Cortex of kidney (tissue), 1 donor: Measurements from ENCODE around the gene GBF1.
A peak's percentile ranks its signal among the peaks of the same experiment; 100 is the strongest.
"Not testable (repeated sequence)": the region's sequence is repeated elsewhere in the genome, so short reads cannot be mapped to it uniquely, and the experiment has no call there.

Experiments used
- DNase-seq: peaks from one replicate; lab custom pipeline; 2025; lab: John Stamatoyannopoulos, UW

The GBF1 gene, protein sequence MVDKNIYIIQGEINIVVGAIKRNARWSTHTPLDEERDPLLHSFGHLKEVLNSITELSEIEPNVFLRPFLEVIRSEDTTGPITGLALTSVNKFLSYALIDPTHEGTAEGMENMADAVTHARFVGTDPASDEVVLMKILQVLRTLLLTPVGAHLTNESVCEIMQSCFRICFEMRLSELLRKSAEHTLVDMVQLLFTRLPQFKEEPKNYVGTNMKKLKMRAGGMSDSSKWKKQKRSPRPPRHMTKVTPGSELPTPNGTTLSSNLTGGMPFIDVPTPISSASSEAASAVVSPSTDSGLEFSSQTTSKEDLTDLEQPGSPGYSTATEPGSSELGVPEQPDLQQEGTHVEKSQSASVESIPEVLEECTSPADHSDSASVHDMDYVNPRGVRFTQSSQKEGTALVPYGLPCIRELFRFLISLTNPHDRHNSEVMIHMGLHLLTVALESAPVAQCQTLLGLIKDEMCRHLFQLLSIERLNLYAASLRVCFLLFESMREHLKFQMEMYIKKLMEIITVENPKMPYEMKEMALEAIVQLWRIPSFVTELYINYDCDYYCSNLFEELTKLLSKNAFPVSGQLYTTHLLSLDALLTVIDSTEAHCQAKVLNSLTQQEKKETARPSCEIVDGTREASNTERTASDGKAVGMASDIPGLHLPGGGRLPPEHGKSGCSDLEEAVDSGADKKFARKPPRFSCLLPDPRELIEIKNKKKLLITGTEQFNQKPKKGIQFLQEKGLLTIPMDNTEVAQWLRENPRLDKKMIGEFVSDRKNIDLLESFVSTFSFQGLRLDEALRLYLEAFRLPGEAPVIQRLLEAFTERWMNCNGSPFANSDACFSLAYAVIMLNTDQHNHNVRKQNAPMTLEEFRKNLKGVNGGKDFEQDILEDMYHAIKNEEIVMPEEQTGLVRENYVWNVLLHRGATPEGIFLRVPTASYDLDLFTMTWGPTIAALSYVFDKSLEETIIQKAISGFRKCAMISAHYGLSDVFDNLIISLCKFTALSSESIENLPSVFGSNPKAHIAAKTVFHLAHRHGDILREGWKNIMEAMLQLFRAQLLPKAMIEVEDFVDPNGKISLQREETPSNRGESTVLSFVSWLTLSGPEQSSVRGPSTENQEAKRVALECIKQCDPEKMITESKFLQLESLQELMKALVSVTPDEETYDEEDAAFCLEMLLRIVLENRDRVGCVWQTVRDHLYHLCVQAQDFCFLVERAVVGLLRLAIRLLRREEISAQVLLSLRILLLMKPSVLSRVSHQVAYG (N-terminal part only)

DNA sequence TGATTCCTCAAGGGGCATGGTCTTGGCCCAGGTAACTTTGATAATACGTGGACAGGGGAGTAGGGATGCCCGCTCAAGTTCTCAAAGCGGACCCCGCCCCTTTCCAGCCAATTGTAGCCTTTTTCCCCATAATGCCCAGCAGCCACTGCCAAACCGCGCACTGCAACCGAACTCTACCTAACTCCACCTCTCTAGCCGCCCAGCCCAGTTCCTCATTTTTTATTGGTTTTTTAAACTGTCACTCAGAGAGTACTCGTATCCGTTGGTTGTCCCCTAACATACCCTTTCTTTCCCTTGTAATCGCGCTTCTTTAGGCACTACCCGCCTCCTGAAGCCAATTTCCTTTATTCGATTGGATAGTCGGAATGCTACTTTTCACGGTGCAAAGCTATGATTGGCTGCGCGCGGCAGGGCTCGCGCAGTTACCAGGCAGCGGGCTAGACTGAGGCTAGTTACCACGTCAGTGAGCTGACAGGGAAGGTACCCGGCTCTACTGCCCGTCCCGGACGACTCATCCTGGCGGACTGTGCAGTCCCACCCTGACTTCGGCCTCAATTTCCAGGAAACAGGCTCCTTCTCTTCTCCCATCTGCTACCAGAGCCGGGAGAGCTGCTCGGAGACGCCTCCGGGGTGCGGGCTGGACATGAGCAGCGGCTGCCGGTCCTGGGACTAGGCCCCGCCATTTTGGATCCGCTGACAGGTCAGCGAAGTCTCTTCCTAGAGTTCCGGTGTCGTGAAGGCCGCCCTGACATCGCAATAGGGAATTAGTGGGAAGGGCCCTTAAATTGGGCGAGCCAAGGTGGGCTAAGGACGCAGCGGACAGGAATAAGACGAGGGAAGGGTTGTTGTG lies at the start of gene GBF1:
GBF1 (plus strand) TSS at position 451 of the 850 bp plus-strand sequence. CDS start 13,407 bp downstream, outside the sequence.
- peak; percentile 24 for DNase-seq

DNA sequence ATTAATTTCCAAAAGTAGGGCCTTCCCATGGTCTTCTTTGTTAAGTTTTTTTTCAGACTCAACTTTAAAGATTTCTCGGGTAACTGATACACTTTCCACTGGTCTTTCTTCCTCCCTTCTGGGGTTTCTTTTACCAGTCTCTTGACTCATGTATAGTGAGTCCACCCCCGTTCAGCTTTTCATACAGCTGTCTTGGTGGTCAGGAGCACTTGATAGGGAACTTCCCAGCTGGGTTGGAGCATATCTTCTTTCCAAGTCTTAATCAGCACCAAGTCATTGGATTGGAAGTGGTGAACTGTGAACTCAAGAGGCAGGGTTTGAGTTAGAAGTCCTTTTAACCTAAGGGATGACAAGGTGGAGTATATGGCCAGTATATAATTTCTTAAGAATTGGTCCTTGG lies 48.4 kb upstream of the GBF1 start:
- DNase-seq = no peak

DNA sequence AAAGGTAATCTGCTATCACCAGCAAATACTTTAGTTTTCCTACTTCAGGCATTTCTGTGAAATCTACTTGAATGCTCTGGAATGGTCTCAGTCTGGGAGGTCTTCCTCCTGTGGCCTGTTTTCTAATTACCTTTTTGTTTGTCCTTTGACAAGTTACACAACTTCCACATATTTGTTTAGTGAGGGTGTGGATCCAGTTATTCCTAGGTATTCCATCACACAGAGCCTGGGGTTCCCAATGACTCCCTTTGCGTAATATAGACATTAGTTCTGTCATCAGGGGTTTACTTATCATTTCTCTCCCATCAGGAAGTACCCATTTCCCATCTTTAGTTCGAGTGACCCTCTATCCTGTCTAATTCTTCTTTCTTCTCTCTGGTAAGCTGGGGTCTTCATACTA lies 47.3 kb upstream of the GBF1 start:
- no peak for DNase-seq

DNA sequence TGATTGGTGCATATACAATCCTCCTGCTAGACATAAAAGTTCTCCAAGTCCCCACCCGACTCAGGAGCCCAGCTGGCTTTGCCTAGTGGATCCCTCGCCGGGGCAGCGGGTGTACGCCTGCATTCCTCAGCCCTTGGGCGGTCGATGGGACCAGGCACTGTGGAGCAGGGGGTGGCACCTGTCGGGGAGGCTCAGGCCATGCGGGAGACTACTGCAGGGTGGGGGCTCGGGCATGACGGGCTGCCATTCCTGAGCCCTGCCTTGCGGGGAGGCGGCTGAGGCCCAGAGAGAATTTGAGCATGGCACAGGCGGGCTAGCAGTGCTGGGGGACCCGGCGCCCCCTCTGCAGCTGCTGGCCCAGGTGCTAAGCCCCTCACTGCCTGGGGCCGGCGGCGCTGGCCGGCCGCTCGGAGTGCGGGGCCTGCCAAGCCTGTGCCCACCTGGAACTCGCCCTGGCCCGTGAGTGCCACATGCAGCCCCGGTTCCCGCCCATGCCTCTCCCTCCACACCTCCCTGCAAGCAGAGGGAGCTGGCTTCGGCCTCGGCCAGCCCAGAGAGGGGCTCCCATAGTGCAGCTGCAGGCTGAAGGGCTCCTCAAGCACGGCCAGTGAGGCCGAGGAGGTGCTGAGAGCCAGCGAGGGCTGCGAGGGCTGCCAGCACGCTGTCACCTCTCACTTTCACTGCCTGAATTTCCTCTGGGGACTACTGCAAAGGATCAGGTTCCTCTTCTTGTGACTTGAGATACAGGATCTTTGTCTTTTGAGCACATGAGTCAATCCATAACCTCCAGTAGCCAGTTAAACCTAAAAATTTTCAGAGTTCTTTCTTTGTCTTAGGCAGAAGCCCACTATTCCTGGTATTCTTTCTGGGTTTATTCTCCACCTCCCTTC lies 44.3 kb upstream of the GBF1 start:
- no peak for DNase-seq

DNA sequence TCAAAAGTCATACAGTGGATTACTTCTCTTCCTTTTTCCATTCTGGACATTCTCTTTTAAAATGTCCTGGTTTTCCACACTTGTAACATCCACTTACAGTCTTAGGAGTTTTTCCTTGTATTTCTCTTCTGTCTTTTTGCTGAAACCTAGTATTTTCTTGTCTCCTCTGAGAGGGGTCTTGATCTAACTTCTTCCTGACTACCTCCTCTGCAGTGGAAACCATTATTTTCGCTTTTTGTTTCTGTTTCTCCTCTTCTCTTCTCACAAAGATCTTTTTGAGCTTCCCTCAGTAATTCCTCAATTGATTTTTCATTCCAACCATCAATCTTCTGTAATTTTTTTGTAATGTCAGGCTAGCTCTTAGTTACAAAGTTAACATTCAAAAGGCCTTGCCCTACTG lies 42.9 kb upstream of the GBF1 start:
- DNase-seq = no peak

DNA sequence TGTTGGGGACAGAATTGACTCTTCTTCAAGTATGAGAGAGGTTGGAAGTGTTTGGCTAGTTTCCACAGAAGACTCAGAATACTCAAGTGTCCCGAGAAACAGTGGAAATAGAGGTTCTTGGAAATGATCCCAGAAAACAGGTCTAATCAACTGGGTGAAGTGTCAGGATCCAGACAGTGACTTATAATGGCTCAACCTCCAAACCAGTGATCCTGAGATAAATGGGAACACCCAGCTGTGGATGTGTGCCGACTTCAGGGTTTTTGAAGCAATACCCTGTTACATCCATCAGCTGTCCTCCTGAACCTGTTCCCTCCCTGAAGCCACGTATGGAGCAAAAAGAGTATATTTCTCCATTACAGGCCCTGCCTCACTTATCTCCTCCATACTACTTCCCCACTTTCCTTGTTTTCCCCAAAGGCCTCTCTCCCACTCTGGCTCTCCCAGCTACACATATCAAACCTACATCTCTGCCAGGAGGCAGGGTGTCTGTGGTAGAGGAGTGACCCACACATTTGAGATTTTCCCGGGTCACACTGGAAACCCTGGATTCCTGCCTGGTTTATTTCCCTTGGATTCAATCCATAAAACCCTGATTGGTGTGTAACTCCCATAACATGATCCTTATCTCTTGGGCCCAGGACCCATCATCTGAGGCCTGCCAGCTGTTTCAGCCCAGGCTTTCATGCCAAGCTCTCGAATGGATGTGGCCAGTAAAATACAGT lies 36.9 kb upstream of the GBF1 start:
- DNase-seq = no peak

DNA sequence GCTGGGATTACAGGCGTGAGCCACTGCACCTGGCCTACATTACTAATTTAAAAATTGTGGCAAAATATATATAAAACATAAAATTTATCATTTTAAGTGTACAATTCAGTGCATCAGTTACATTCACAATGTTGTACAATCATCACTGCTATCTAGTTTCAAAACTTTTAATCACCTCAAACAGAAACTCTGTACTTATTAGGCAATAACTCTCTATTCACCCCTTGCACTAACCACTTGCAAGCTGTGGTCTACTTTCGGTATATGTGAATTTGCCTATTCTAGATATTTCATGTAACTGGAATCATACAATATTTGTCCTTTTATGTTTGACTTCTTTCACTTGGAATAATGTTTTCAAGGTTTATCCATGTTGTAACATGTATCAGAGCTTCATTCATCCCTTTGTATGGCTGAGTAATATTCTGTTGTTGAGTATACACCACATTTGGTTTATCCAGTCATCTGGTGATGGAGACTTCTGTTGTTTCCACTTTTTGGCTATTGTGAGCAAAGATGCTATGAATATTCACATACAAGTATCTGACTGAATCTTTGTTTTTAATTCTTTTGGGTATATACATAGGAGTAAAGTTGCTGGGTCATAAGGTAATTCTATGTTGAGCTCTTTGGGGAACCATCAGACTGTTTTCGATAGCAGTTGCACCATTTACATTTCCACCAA lies 33.6 kb upstream of the GBF1 start:
- DNase-seq = no peak

DNA sequence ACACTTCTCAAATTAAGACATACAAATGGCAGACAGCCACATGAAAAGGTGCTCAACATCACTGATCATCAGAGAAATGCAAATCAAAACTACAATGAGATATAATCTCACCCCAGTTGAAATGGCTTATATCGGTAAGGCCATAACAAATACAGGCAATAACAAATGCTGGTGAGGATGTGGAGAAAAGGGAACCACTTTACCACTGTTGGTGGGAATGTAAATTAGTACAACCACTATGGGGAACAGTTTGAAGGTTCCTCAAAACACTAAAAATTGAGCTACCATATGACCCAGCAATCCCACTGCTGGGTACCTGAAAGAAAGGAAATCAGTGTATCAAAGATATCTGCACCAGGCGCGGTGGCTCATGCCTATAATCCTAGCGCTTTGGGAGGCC lies 31.7 kb upstream of the GBF1 start:
- not testable (repeated sequence) for DNase-seq

DNA sequence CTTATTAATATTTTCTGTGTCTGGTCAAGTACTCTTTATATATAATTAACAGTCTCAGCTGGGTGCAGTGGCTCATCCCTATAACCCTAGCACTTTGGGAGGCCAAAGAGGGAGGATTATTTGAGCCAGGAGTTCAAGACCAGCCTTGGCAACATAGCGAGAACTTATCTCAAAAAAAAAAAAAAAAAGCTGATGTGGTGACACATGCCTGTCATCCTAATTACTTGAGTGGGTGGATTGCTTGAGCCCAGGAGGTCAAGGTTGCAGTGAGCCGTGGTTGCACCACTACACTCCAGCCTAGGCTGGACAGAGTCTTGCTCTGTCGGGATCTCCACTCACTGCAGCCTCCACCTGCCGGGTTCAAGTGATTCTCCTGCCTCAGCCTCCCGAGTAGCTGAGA lies 26.0 kb upstream of the GBF1 start:
- no peak for DNase-seq

DNA sequence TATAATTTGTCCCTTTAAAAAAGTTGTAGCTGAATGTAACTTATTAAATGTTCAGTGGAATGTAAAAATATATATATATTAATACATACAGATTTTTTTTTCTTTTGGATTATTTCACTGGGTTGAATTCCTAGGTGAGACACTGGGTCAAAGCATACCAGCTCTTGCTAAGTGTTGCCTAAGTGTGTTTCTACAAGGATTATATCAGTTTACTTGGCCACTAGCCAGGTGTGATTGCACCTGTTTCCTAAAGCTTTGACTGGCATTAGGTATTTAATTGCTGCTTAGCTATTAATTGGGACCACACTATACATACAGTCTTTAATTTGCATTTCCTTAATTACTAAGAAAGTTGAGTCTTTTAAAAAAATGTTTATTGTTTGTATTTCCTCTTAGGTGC lies 24.7 kb upstream of the GBF1 start:
- DNase-seq = no peak

DNA sequence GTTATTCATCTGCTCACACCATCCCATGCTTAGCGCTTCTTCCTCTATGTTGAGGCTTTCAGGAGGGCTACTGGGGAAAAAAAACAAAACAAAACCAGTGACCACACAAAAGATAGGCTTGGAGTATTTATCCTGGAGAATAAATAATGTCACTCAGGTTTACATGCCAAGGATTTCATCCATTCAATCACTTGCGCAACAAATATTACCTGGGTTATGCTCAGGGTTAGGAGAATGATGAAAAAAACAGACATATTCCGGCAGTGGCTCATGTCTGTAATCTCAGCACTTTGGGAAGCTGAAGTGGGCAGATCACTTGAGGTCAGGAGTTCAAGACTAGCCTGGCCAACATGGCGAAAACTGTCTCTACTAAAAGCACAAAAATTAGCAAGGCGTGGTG lies 22.5 kb upstream of the GBF1 start:
- DNase-seq = no peak

DNA sequence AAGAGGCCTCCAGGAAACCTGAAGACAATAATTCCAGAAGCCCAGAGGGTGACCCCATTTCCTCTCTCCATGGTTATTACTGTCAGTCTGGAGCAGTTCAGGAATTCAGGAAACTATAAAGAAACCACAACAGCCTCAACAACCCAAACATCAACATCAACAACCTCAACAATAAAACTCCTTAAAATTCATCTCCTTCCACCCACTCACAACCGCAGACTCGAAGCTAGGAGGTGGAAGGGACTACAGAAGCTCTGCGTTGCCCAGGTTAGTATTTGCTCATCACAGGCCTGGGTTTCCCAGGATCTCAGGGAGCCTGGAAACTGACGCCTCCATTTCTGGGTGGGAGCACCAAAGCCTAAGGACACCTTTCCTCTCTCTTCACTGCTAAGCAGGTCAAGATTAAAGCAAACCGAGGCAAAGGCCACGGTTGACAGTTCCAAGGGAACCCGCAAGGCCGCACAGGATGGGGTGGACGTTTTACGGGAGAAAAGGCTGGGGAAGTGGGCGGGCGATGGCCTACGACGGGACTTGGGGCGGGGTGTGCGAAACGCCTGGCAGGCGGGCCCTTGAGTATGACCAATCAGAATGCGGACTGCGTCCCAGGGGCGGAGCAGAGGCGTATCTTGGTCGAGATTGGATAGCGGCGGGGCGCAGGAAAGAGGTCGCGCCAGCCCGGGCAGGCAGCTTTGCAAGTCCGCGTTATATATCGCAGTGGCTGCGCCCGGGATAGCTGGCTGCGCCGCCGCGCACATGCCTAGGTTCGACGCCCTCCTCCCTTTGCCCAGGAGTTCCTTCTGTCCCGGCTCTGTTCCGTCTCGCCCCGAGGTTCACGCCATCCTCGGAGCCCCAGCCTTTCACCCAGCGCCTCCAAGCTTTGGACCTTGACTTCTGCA lies 19.4 kb upstream of the GBF1 start, which contains the start of gene ELOVL3:
ELOVL3 (plus strand) TSS at position 654 of the 896 bp plus-strand sequence. CDS start 250 bp downstream, outside the sequence.
- DNase-seq = peak; percentile 35

DNA sequence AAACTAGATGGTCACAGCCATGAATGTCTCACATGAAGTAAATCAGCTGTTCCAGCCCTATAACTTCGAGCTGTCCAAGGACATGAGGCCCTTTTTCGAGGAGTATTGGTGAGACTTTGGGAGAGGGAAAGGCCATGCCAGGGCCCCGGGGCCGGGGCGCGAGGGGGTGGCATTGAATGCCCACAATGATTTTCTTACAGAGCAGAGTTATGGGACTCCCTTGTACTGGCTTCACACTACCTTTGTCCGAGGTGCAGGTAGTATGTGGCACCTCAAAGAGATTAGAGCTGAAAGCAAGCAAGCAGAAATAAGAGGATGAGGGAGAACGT lies 18.8 kb upstream of the GBF1 start:
- DNase-seq = no peak

DNA sequence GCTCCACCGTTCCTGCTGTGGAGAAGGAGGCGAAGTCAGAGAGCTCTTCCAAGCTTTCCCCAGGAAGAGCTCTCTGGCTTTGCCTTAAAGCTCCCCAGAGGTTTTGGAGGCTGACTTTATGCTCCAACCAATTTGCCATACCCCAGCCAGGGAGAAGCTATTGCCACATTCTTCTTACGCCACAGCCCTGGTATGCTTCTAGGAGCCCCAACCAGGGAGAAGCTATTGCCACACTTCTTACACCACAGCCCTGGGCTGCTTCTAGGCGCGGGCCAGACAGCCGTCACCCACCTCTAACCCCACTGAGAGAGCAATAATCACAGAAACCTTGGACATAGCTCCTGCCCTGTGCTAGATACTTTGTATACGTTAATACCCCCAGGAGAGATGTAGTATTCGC lies 18.3 kb upstream of the GBF1 start:
- DNase-seq = no peak

DNA sequence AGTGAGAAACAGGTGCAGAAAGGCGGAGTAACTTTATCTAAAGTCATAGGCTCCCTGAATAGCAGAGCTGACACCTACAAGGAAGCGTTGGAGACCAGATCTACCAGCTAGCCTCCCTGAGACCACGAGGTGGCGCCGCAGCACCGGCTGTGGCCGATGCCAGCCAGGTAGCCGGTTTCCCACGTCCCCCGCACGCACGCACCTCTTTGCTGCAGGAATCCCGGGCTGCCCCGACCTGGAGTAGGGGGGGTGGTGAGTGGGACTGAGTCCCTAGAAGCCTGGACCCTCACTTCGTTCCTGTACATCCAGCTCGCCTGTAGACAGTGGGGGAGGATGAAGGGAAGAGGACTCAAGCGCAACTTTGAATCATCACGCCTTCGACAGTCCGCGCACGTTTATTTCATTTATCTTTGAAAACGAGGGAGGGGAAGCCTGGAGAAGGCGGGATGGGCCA lies 15.5 kb upstream of the GBF1 start:
- no peak for DNase-seq

DNA sequence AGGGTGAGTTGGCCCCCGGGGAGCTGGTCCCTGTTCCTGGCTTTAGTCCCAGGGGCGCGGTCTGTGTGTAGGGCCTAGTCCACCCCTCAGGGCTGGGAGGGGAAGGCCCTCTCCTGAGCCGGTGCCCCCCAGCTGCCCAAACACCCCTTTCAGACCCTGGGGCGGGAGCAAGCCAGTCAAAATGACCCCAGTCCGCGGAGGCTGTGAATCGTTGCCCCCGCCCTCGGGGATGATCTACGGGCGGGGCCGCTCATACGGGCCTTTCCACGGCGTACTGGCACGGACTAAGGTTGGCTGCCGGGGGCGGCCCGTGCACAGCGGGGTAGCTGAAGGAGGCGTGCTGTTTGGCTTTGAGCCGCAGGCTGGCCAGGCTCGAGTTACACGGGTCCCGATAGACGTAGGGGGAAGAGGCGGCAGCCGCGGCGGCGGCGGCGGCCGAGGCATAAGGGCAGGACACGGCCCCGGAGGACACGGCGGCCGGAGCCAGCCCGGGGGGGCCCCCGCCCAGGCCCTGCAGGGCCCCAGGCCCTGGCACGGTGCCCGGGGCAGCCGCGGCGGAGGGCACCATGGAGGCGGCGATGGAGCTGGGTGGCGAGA lies 15.0 kb upstream of the GBF1 start:
- no peak for DNase-seq

DNA sequence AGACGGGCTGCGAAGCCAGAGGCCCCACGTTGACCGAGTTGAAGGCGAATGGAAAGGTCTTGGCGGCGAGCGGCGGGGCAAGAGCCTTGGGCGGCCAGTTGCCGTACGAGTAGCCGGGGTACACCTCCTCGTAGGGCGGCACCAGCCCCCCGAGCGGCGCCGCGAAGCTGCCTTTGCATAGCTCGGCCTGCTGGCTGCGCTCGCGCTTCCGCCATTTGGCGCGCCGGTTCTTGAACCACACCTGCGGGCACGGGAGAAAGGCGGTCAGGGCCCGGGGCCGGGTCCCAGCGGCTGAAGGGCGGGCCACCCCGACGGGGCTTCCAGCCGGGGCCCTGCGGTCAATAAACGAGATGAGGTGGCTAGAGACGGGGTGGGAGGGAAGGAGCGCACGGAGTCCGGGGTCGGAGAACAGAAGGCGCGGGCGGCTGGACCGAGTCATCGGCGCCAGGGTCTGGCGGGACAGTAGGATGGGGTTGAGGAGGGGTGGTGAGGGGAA lies 14.4 kb upstream of the GBF1 start:
- no peak for DNase-seq
